Urinary bladder (tissue), 4 donors: ENCODE results near the gene WWTR1. TPM values are rescaled to one million over a fixed set of nuclear protein-coding genes. Genes with fewer than 3 reads are reported as not detected.

Experiments
- DNase-seq: peaks from one replicate; pipeline ENCODE4 v3.0.0-alpha.2; 2015; ENCODE audit errors: extremely low spot score
- H3K27ac ChIP-seq: one replicate; pipeline ENCODE4 v1.5.1; 2013; ENCODE audit warnings: low read depth, mild to moderate bottlenecking, moderate library complexity
- H3K36me3 ChIP-seq: one replicate; pipeline ENCODE4 v1.6.1; 2013; ENCODE audit warnings: mild to moderate bottlenecking, moderate library complexity; ENCODE audit not compliant: insufficient read depth
- H3K4me1 ChIP-seq: one replicate; pipeline ENCODE4 v1.6.1; 2013; ENCODE audit warnings: mild to moderate bottlenecking, moderate library complexity; ENCODE audit not compliant: insufficient read depth
- H3K4me3 ChIP-seq: one replicate; pipeline ENCODE4 v1.5.1; 2013; ENCODE audit warnings: low read depth, low read length
- WGBS: extraction: QIAGEN DNeasy Blood & Tissue Kit; methylation state at CpG from one replicate; pipeline ENCODE4 v1.1.7; 2013; 5-methylcytosine and 5-hydroxymethylcytosine counted together
- polyA plus RNA-seq: library from polyadenylated mRNA; stranded (reverse); fragments of 200-250 nt; gene quantifications from one replicate; pipeline ENCODE4 v1.2.3, GENCODE V29; 2013
- total RNA-seq: library from RNA; depleted of rRNA; stranded (reverse); fragments of >200 nt; gene quantifications from one replicate; pipeline ENCODE4 v1.2.3, GENCODE V29; 2014
- donor health status: healthy with polysubstance abuse.
- donor health status: healthy.

Gene WWTR1
- total and polyA plus RNA-seq, 2 donors, result 136 to 155 TPM

GRCh38 chr3:149608987-149609386 is 48.8 kb downstream of the WWTR1 start:
- H3K36me3 ChIP-seq, result no peaks in the 10 kb centered on the region
- no peak overlapping the region for H3K4me3 ChIP-seq
- DNase-seq, result no peak
- H3K27ac ChIP-seq, result no peak overlapping the region
- H3K4me1 ChIP-seq, result no peaks in the 10 kb centered on the region
- 94% methylated on average over 3 of the region's 3 CpGs for WGBS

GRCh38 chr3:149605902-149606301 is 51.9 kb downstream of the WWTR1 start:
- Histone ChIP-seq H3K4me3 (no peak overlapping the region), H3K4me1 (no peaks in the 10 kb centered on the region), H3K27ac (no peak overlapping the region), H3K36me3 (no peaks in the 10 kb centered on the region)
- WGBS, result 82% methylated on average over 2 of the region's 2 CpGs
- no peak for DNase-seq

- no peak overlapping the region for H3K27ac ChIP-seq
- H3K36me3 ChIP-seq, result no peaks in the 10 kb centered on the region
- H3K4me3 ChIP-seq, result no peak overlapping the region
- 66% methylated on average over 4 of the region's 4 CpGs for WGBS
- no peaks in the 10 kb centered on the region for H3K4me1 ChIP-seq
- no peak for DNase-seq
Observed at GRCh38 chr3:149604125-149604875, 53.5 kb downstream of the WWTR1 start.

- 66% methylated on average over 3 of the region's 3 CpGs for WGBS
- H3K4me3 ChIP-seq, result no peak overlapping the region
- no peaks in the 10 kb centered on the region for H3K36me3 ChIP-seq
- no peaks in the 10 kb centered on the region for H3K4me1 ChIP-seq
- DNase-seq, result no peak
- H3K27ac ChIP-seq, result no peak overlapping the region
Observed at GRCh38 chr3:149603126-149604074, 54.4 kb downstream of the WWTR1 start.

GRCh38 chr3:149600634-149601033 is 57.2 kb downstream of the WWTR1 start:
- Histone ChIP-seq H3K36me3 (no peaks in the 10 kb centered on the region), H3K4me3 (no peak overlapping the region), H3K4me1 (no peaks in the 10 kb centered on the region), H3K27ac (no peak overlapping the region)
- no peak for DNase-seq
- WGBS, result 88% methylated on average over 1 of the region's 1 CpG

- no peak overlapping the region for H3K4me3 ChIP-seq
- H3K27ac ChIP-seq, result no peak overlapping the region
- DNase-seq, result no peak
Observed at GRCh38 chr3:149599236-149599635, 58.6 kb downstream of the WWTR1 start.

GRCh38 chr3:149596134-149596770 is 61.6 kb downstream of the WWTR1 start:
- Histone ChIP-seq H3K36me3 (no peaks in the 10 kb centered on the region), H3K4me3 (no peak overlapping the region), H3K4me1 (no peaks in the 10 kb centered on the region), H3K27ac (no peak overlapping the region)
- 93% methylated on average over 6 of the region's 6 CpGs for WGBS
- DNase-seq, result no peak

More at GRCh38 chr3:149599236-149599635, 58.6 kb downstream of the WWTR1 start:
- Histone ChIP-seq H3K36me3 (no peaks in the 10 kb centered on the region), H3K4me1 (no peaks in the 10 kb centered on the region)
- WGBS, result 89% methylated on average over 2 of the region's 2 CpGs

- no peak overlapping the region for H3K4me3 ChIP-seq
- no peaks in the 10 kb centered on the region for H3K4me1 ChIP-seq
- H3K27ac ChIP-seq, result no peak overlapping the region
- 87% methylated on average over 8 of the region's 8 CpGs for WGBS
- DNase-seq, result no peak
- H3K36me3 ChIP-seq, result no peaks in the 10 kb centered on the region
Observed at GRCh38 chr3:149593418-149594160, 64.2 kb downstream of the WWTR1 start.

- H3K4me3 ChIP-seq, result no peak overlapping the region
- WGBS, result 64% methylated on average over 9 of the region's 9 CpGs
- no peak overlapping the region for H3K27ac ChIP-seq
- H3K4me1 ChIP-seq, result no peaks in the 10 kb centered on the region
- DNase-seq, result no peak
- no peaks in the 10 kb centered on the region for H3K36me3 ChIP-seq
Observed at GRCh38 chr3:149592758-149593240, 65.0 kb downstream of the WWTR1 start.

- Histone ChIP-seq H3K36me3 (no peaks in the 10 kb centered on the region), H3K4me3 (no peak overlapping the region), H3K4me1 (no peaks in the 10 kb centered on the region), H3K27ac (no peak overlapping the region)
- WGBS, result 78% methylated on average over 4 of the region's 4 CpGs
- DNase-seq, result no peak
Observed at GRCh38 chr3:149590691-149591441, 67.0 kb downstream of the WWTR1 start.

GRCh38 chr3:149589332-149589731 is 68.5 kb downstream of the WWTR1 start:
- Histone ChIP-seq H3K36me3 (no peaks in the 10 kb centered on the region), H3K4me1 (no peaks in the 10 kb centered on the region), H3K27ac (no peak overlapping the region), H3K4me3 (no peak overlapping the region)
- DNase-seq, result no peak
- WGBS, result 51% methylated on average over 4 of the region's 4 CpGs

- Histone ChIP-seq H3K4me3 (no peak overlapping the region), H3K27ac (no peak overlapping the region), H3K36me3 (no peaks in the 10 kb centered on the region), H3K4me1 (no peaks in the 10 kb centered on the region)
- DNase-seq, result no peak
- 44% methylated on average over 4 of the region's 4 CpGs for WGBS
Observed at GRCh38 chr3:149588909-149589308, 68.9 kb downstream of the WWTR1 start.
